Epithelial cell of proximal tubule (primary cell): ENCODE data around the gene FEV. TPM values are rescaled to one million over a fixed set of nuclear protein-coding genes. Genes with fewer than 3 reads are reported as not detected.

Experiments used
- DNase-seq: peaks from one replicate; pipeline ENCODE4 v3.0.0-alpha.2; 2011; ENCODE audit warnings: low read depth
- H3K4me3 ChIP-seq: 2 replicates; pipeline ENCODE4 v1.5.1; 2011; ENCODE audit warnings: low read depth, mild to moderate bottlenecking, low read length
- CTCF ChIP-seq: conservative IDR thresholded peaks from 2 replicates; pipeline ENCODE4 v1.5.1; 2012; ENCODE audit warnings: low read depth, mild to moderate bottlenecking, low read length
- total RNA-seq: library from RNA; depleted of rRNA; stranded (reverse); fragments of >200 nt; gene quantifications from 2 replicates; pipeline ENCODE4 v1.2.3, GENCODE V29; 2015

FEV gene
- not detected in 2 replicates for total RNA-seq

- no peak for DNase-seq
- H3K4me3 ChIP-seq: no peak within 1 kb of the TSS
- no peak for TF ChIP-seq CTCF
Measured at GRCh38 chr2:218985021-218985324, at the start of gene FEV. Gene FEV, minus strand, starts transcription at chr2:218985184. Its CDS starts 109 bp downstream, at chr2:218985075.

- no peak for TF ChIP-seq CTCF
- DNase-seq: no peak
- H3K4me3 ChIP-seq: no peak overlapping the region
Measured at GRCh38 chr2:219032051-219032745, 47.2 kb upstream of the FEV start.

- no peak overlapping the region for H3K4me3 ChIP-seq
- DNase-seq: no peak
- no peak for TF ChIP-seq CTCF
Measured at GRCh38 chr2:219031005-219031738, 46.2 kb upstream of the FEV start.

- no peak for TF ChIP-seq CTCF
- H3K4me3 ChIP-seq: no peak overlapping the region
- no peak for DNase-seq
Measured at GRCh38 chr2:219030177-219030940, 45.4 kb upstream of the FEV start.

GRCh38 chr2:219029829-219030165, 44.8 kb upstream of the FEV start:
- no peak for DNase-seq
- H3K4me3 ChIP-seq: no peak overlapping the region
- TF ChIP-seq CTCF: peak; percentile 94

DNA sequence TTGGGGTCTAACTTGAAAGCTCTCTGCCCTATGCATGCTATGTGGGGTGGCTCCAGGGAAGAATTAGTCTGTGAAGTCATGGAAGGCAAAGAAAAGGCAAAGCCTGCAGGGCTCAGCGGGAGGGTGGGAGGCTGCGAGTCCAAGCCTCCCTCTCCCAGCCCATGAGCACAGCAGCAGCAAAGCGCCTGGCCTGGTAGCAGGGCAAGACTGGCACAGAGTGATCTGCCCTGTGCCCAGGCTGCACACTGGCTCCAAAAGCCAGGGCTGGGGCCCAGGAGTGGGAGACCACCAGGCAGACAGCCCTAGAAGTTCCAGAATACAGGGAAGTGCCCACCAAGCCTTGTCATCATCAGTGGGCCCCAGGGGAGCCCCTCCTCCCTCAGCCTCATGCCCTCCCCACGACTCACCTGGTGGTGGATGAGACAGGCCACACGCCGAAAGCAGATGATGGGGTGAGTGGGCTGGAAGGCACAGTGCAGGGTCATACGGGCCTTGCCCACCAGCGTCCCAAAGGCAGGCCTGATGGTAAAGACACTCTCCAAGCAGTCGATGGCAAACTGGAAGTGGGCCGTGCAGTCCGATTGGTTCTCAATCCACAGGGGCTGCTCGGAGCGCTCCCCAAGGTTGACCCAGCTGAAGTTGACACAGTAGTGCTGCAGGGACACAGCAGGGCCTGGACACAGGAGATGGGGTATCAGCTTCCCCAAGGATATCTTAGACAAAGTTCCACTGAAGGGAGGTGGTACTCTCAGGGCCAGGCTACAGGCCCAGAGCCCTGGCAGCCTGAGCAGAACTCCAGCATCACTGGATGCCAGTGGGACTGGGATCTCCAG, 44.2 kb upstream of the FEV start:
- TF ChIP-seq CTCF: no peak
- H3K4me3 ChIP-seq: no peak overlapping the region
- DNase-seq: no peak
